Mammary epithelial cell (primary cell): Measurements from ENCODE around the gene TPX2.

Experiments used
- CTCF ChIP-seq, 2 donors: IDR thresholded peaks in 1 of 2; conservative IDR thresholded peaks in 1 of 2; 2 replicates each; pipeline ENCODE4 v1.5.1; 2011 to 2012; ENCODE audit warnings: inconsistent platforms in 2 of 2, low read length in 2 of 2, mild to moderate bottlenecking in 2 of 2, control low read depth in 1 of 2, low read depth in 1 of 2; ENCODE audit not compliant: insufficient read depth in 1 of 2; ENCODE audit errors: extremely low read depth in 1 of 2
- EZH2 ChIP-seq: IDR thresholded peaks from 2 replicates; pipeline ENCODE4 v1.6.1; 2012; ENCODE audit warnings: low read length, inconsistent platforms, borderline replicate concordance

GRCh38 chr20:31719644-31720485 is 19.2 kb upstream of the TPX2 start:
- TF ChIP-seq CTCF (conservative IDR thresholded peaks at IDR 0.05 in 1 of 2, IDR thresholded peaks at IDR 0.05 in 1 of 2; ENCODE audit: extremely low read depth in 1 of 2, insufficient read depth in 1 of 2, low read depth in 1 of 2, low read length in 2 of 2) (no peak), EZH2 (no peak)
